IPS DF 4.7 (cell line): ENCODE data around the gene GPAT3.
A peak's percentile ranks its signal among the peaks of the same experiment; 100 is the strongest.

Source experiments
- DNase-seq: peaks from one replicate; pipeline ENCODE4 v3.0.0-alpha.2; 2013; ENCODE audit warnings: low spot score; ENCODE audit errors: extremely low read depth

The GPAT3 gene

DNA sequence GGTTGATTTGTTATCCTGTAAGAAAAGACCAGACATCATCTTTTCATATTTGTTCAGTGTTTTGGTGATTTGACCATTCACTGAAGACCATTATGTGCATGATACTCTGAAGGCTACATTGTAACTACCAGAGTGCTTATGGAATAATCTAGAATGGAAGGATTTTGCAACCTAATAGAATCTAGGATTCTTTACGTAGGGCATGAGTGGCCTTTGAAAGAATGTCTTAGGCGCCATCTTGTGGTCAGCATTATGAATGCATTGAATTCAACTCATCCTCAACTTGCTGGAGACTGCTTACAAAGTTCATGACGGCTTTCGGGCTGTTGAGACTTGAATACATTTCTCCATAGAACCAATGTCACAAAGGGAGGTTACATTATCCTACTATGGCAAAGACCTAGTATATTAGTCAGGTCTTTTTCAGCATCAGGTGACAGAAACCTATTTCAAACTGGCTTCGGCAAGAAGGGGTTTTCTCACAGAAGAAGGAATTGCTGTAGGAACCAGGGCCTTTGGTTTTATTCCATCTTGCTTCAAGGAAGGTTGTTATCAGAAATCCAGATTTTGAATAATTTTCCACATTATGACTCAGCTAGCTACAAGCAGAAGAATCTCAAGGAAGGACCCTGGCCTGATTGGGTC is 104.1 kb downstream of the GPAT3 start:
- DNase-seq = peak; percentile 69

DNA sequence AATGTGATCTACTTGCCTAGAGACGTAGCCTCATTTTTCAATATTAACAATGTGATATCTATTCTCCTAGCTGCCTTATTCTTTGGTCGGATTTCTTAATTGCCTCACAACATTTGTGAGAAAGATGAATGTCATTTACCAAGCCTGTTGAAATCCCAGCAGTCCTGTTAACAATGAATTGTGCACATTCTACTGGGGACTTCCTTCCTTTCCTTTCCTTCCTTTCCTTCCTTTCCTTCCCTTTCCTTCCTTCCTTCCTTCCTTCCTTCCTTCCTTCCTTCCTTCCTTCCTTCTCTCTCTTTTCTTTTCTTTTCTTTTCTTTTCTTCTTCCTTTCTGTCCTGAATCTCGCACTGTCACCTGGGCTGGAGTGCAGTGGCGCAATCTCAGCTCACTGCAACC is 107.1 kb downstream of the GPAT3 start:
- no peak for DNase-seq

DNA sequence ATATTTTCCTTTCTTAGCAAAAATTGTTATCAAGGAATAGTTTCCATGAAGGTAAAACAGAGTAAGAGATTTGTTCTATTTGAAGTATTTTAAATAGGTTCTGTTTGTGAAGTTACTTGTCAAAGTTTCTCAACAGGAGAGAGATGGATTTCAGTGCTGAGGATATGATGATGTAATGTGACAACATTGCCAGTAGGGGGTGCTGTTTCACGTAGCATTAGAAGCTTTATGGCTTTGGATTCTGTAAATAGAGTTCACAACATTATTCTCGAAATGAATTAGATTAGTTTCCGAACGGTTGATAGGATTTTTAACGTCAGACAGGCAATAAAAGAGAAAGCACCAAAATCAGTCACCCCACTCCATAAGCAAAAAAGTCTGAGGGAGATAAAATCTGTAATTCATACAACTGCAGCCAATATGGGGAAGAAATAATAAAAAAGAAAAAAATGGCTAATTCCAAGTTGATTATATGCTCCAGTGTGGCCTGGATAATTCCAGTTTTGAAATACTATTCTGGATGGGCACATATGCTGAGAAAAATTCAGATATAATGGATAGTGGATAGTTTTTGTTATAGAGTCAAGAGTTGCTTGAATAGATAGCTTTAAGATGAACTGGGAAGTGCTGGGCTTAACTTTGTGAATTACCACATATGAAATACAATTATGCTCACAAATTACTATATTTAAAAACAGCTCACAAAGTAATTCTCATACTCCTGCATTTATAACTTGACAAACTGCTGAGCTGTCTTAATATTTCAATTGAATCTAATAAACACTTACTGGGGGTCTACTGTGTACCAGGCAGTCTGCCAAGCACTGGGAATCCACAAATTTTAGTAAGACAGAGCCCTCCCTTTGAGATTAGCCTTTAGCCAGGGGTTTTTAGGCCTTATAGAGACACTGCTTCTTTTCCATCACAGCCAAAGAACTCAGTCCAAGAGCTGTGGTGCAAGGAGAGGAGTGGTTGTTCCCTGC is 109.1 kb downstream of the GPAT3 start:
- DNase-seq = peak; percentile 46

DNA sequence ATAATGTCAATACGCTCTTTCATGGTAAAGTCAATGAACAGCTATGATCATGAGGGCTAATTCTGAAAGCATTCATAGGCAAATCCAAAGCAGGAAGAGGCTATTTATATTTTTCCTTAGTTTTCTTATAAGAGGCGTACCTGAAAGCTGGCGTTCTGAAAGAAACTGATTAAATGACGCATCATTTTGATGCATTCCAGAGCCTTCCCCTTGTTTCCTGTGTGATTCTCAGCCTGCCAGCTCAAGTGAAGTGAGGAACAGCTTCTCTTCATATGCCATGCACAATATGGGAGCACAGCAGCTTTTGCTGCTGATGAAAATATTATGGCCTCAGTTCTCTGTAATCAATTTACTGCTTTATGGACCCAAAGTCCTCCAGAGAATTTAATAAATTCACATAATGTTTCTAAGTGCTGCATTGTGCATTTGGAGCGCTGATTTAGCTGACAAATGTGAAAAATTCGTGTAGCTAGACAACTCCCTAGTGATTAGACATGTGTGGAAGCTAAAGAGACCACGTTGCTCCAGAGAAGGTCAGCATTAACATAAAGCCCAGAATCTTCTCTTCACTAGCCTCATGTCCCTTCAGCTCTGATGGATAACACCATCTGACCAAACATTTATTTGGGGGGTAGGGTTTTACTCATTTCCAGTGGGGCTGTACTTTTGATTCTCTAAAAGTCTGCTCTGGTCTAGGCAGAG is 110.8 kb downstream of the GPAT3 start:
- no peak for DNase-seq

DNA sequence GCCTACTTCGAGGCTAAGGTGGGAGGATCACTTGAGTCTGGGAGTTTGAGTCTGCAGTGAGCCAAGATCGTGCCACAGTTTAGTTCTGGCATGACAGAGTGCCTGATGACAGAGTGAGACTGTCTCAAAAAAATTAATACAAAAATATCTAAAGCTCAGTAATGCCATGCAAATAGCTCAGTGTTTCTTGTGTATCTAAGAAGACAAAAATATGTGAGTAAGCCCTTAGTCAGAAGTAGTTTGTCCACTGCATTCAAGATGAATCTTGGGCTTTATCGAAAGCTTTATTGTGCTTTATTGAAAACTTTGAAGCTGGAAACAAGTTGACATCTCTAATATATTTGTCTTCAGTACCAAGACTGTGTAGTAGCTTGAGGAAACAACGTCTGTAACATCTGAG is 115.9 kb downstream of the GPAT3 start:
- DNase-seq = no peak
